ENCODE measurements around the gene BARHL1. TPM values are rescaled to one million over a fixed set of nuclear protein-coding genes. Genes with fewer than 3 reads are reported as not detected.

The BARHL1 gene
- total and polyA plus RNA-seq, 7 donors, result not detected

- peaks cover 10 to 59% (median 27%) of the 10 kb centered on the region in 4 donors for H3K36me3 ChIP-seq
- no peaks in the 10 kb centered on the region for H3K27me3 ChIP-seq
- no peak for TF ChIP-seq POLR2A (IDR thresholded peaks at IDR 0.05)
- TF ChIP-seq EP300 (IDR thresholded peaks at IDR 0.05), result no peak
- no peak for TF ChIP-seq POLR2AphosphoS5 (IDR thresholded peaks at IDR 0.05)
- TF ChIP-seq, protein P1, sequence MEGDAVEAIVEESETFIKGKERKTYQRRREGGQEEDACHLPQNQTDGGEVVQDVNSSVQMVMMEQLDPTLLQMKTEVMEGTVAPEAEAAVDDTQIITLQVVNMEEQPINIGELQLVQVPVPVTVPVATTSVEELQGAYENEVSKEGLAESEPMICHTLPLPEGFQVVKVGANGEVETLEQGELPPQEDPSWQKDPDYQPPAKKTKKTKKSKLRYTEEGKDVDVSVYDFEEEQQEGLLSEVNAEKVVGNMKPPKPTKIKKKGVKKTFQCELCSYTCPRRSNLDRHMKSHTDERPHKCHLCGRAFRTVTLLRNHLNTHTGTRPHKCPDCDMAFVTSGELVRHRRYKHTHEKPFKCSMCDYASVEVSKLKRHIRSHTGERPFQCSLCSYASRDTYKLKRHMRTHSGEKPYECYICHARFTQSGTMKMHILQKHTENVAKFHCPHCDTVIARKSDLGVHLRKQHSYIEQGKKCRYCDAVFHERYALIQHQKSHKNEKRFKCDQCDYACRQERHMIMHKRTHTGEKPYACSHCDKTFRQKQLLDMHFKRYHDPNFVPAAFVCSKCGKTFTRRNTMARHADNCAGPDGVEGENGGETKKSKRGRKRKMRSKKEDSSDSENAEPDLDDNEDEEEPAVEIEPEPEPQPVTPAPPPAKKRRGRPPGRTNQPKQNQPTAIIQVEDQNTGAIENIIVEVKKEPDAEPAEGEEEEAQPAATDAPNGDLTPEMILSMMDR (IDR thresholded peaks at IDR 0.05), result no peak
- DNase-seq, result no peak
- H3K9me3 ChIP-seq, result no peaks in the 10 kb centered on the region
- H3K4me1 ChIP-seq, result no peaks in the 10 kb centered on the region
- H3K4me3 ChIP-seq, result no peak overlapping the region
- 94% methylated on average over 7 of the region's 7 CpGs for WGBS, 2 donors
- no peak overlapping the region for H3K27ac ChIP-seq
- intact Hi-C loops (cut with DNase I), result no loop called here
Observed at GRCh38 chr9:132631685-132632084, 49.3 kb downstream of the BARHL1 start.

DNA sequence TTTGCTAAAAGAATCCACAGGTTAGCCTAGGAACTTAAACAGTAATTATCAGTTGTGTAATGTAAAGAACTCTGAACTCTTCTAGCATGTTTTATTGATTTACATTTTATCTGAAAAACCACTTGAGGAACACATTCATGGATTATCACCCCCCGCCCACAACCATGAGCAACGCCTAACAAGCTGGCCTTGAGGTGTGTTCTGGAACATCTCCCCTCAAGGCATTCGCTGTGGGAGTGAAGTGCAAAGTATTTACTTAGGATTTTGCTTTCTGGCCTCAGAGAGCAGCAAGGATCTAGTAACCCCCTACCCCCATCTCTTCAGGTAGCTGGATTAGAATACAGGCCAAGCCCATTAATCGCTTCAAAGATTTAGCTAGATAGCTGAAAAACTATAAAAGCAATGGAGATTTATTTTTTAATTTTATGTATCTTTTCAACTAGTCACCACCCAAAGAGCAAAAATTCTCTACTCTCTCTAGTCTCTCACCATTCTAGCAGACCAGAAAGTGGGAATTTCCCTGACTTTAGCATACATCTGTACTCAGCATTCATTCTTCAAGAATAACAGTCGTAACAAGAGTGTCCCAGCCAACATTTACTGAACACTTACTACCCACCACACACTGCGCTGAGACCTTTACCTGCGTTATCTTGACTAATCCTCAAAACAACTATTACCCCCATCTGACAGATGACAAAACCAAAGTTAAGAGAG, 50.2 kb downstream of the BARHL1 start:
- intact Hi-C loops (cut with DNase I), result no loop called here
- Histone ChIP-seq H3K4me3 (no peak overlapping the region), H3K36me3 (peaks cover 10 to 66% (median 29%) of the 10 kb centered on the region in 4 donors), H3K27ac (no peak overlapping the region), H3K9me3 (no peaks in the 10 kb centered on the region), H3K4me1 (no peaks in the 10 kb centered on the region), H3K27me3 (no peaks in the 10 kb centered on the region)
- TF ChIP-seq EP300 (IDR thresholded peaks at IDR 0.05), result no peak
- no peak for TF ChIP-seq POLR2AphosphoS5 (IDR thresholded peaks at IDR 0.05)
- TF ChIP-seq, protein P1 (IDR thresholded peaks at IDR 0.05), result no peak
- TF ChIP-seq POLR2A (IDR thresholded peaks at IDR 0.05), result no peak
- no peak for DNase-seq
- 66 to 84% methylated on average over 7 of the region's 7 CpGs for WGBS, 2 donors

DNA sequence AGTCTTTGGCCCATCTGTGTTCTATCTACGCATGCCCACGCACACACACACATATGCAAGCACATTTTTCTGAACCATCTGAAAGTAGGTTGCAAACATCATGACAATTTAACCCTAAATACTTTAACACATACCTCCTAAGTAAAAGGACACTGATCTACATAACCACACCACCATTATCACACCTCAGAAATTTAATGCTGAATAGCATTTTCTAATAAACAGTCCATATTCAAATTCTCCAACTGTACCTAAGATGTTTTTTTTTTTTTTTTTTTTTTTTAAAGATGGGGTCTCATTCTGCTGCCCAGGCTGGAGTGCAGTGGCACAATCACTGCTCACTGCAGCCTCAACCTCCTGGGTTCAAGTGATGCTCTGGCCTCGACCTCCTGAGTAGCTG, 51.9 kb downstream of the BARHL1 start:
- Histone ChIP-seq H3K36me3 (peaks cover 10 to 65% (median 25%) of the 10 kb centered on the region in 4 donors), H3K4me1 (no peaks in the 10 kb centered on the region), H3K9me3 (no peaks in the 10 kb centered on the region), H3K27me3 (no peaks in the 10 kb centered on the region), H3K27ac (no peak overlapping the region), H3K4me3 (no peak overlapping the region)
- no peak for DNase-seq
- intact Hi-C loops (cut with DNase I), result no loop called here
- TF ChIP-seq POLR2AphosphoS5 (IDR thresholded peaks at IDR 0.05) (no peak), EP300 (IDR thresholded peaks at IDR 0.05) (no peak), POLR2A (IDR thresholded peaks at IDR 0.05) (no peak)
- TF ChIP-seq, protein P1 (IDR thresholded peaks at IDR 0.05), result no peak
- WGBS, 2 donors, result 95 to 96% methylated on average over 3 of the region's 3 CpGs

DNA sequence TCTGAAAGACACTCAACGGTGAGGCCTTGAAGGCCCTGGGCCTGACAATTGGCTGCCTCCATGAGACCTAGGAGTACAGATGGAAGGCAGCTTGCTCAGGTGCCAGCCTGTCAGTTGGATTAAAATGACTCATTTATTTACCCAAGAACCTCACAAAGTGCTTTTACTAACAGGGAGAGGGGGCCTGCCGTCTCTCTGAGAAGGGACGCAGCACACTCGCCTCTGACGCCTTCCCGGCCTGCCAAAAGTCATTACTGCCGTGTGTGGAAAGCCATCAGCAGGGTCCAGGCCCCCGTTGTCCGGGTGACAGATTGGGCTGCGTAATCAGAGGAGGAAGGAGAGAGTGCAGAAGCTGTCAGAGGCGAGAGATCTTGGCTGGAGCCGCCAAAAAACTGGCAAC, 54.9 kb downstream of the BARHL1 start:
- TF ChIP-seq POLR2A (IDR thresholded peaks at IDR 0.05), result no peak
- no peak for TF ChIP-seq EP300 (IDR thresholded peaks at IDR 0.05)
- TF ChIP-seq, protein P1 (IDR thresholded peaks at IDR 0.05), result no peak
- TF ChIP-seq POLR2AphosphoS5 (IDR thresholded peaks at IDR 0.05), result no peak
- intact Hi-C loops (cut with DNase I), result no loop called here
- Histone ChIP-seq H3K27me3 (no peaks in the 10 kb centered on the region), H3K4me3 (no peak overlapping the region), H3K36me3 (peaks cover 3 to 70% (median 19%) of the 10 kb centered on the region in 4 donors), H3K9me3 (no peaks in the 10 kb centered on the region), H3K27ac (no peak overlapping the region), H3K4me1 (no peaks in the 10 kb centered on the region)
- DNase-seq, result no peak
- 19 to 64% methylated on average over 12 of the region's 12 CpGs for WGBS, 2 donors
